Activated CD8-positive, alpha-beta memory T cell treated with anti-CD3 and anti-CD28 coated beads, Interleukin-2, amount 10 ng/mL, durations not matched to agents 7 days and 5 days (primary cell): ENCODE data around the gene FASTKD1. TPM values are rescaled to one million over a fixed set of nuclear protein-coding genes. Genes with fewer than 3 reads are reported as not detected.
A peak's percentile ranks its signal among the peaks of the same experiment; 100 is the strongest.
"Not testable (repeated sequence)": the region's sequence is repeated elsewhere in the genome, so short reads cannot be mapped to it uniquely, and the experiment has no call there.

Source experiments
- ATAC-seq: fragments of 150-1000 bp; cut with Tn5 transposase; one replicate; pipeline ENCODE4 v1.10.0; 2021; ENCODE audit warnings: moderate library complexity
- CTCF ChIA-PET: fragments of 350-600 bp; sonication (Branson Sonifier 250); formaldehyde crosslinking; loops from one replicate; lab custom pipeline; 2021; ENCODE audit warnings: antibody characterized with exemption; lab: Charles Lee
- DNase-seq: peaks from one replicate; pipeline ENCODE4 v3.0.0-alpha.2; 2020
- H3K27ac Mint-ChIP-seq: one replicate; pipeline ENCODE4 v1.8.0; 2021; ENCODE audit warnings: mild to moderate bottlenecking, mixed read lengths
- H3K27me3 Mint-ChIP-seq: one replicate; pipeline ENCODE4 v1.8.0; 2021; ENCODE audit warnings: mixed read lengths
- H3K36me3 Mint-ChIP-seq: one replicate; pipeline ENCODE4 v1.8.0; 2021; ENCODE audit warnings: mild to moderate bottlenecking, mixed read lengths
- H3K4me1 Mint-ChIP-seq: one replicate; pipeline ENCODE4 v1.8.0; 2021; ENCODE audit warnings: mixed read lengths
- H3K4me3 Mint-ChIP-seq: one replicate; pipeline ENCODE4 v1.8.0; 2021; ENCODE audit warnings: mild to moderate bottlenecking, moderate library complexity, mixed read lengths
- H3K9me3 Mint-ChIP-seq: one replicate; pipeline ENCODE4 v1.8.0; 2022; ENCODE audit warnings: low read depth, mixed read lengths
- total RNA-seq, 2 experiments: library from RNA; stranded (reverse); gene quantifications; one replicate each; pipeline ENCODE4 v1.2.3, GENCODE V29; 2021

FASTKD1 gene
- total RNA-seq, 2 experiments from 2014 or later, result 45.2 to 48.9 TPM

GRCh38 chr2:169562519-169562918 lies 11.1 kb downstream of the FASTKD1 start:
- Mint-ChIP-seq H3K36me3 (peaks cover 43% of the 10 kb centered on the region), H3K4me1 (no peaks in the 10 kb centered on the region), H3K27me3 (no peaks in the 10 kb centered on the region), H3K4me3 (no peak overlapping the region), H3K9me3 (peaks cover 2% of the 10 kb centered on the region), H3K27ac (no peak overlapping the region)
- ATAC-seq (peak; percentile 36), DNase-seq (no peak)
- CTCF ChIA-PET, result interaction anchor here (0.7 to 1.3 kb wide), 5 partner anchors 9 to 262 kb away, joined by 3 to 4 read pairs (median 3); no protein-coding TSS in a partner anchor

GRCh38 chr2:169562084-169562483 lies 11.6 kb downstream of the FASTKD1 start:
- not testable (repeated sequence) for H3K27me3 Mint-ChIP-seq, H3K4me1 Mint-ChIP-seq, H3K4me3 Mint-ChIP-seq, H3K9me3 Mint-ChIP-seq, ATAC-seq, DNase-seq, H3K27ac Mint-ChIP-seq
- H3K36me3 Mint-ChIP-seq, result peaks cover 41% of the 10 kb centered on the region
- CTCF ChIA-PET, result interaction anchor here (1.0 to 1.3 kb wide), 2 partner anchors 43 to 101 kb away, joined by 3 read pairs; no protein-coding TSS in a partner anchor

- no peak overlapping the region for H3K4me3 Mint-ChIP-seq
- ATAC-seq (no peak), DNase-seq (no peak)
- H3K9me3 Mint-ChIP-seq, result peaks cover 2% of the 10 kb centered on the region
- H3K27me3 Mint-ChIP-seq, result no peaks in the 10 kb centered on the region
- no peak overlapping the region for H3K27ac Mint-ChIP-seq
- H3K4me1 Mint-ChIP-seq, result no peaks in the 10 kb centered on the region
- CTCF ChIA-PET, result no interaction called here
- H3K36me3 Mint-ChIP-seq, result peaks cover 41% of the 10 kb centered on the region
These were observed 12.3 kb downstream of the FASTKD1 start for GRCh38 chr2:169561364-169561763.

- no peak for ATAC-seq
- Mint-ChIP-seq H3K27ac (no peak overlapping the region), H3K9me3 (no peaks in the 10 kb centered on the region), H3K4me3 (no peak overlapping the region), H3K4me1 (peaks cover 5% of the 10 kb centered on the region), H3K27me3 (no peaks in the 10 kb centered on the region), H3K36me3 (peaks cover 26% of the 10 kb centered on the region)
- no peak for DNase-seq
- CTCF ChIA-PET, result no interaction called here
These were observed 26.9 kb downstream of the FASTKD1 start for GRCh38 chr2:169546756-169547155.

GRCh38 chr2:169542433-169542832 lies 31.2 kb downstream of the FASTKD1 start:
- ATAC-seq, result no peak
- Mint-ChIP-seq H3K4me3 (no peak overlapping the region), H3K27me3 (no peaks in the 10 kb centered on the region), H3K9me3 (no peaks in the 10 kb centered on the region), H3K27ac (no peak overlapping the region), H3K4me1 (peaks cover 5% of the 10 kb centered on the region), H3K36me3 (peaks cover 28% of the 10 kb centered on the region)
- CTCF ChIA-PET, result interaction anchor here (1.7 kb wide), 1 partner anchor 14 kb away, joined by 5 read pairs; no protein-coding TSS in a partner anchor
- no peak for DNase-seq

- CTCF ChIA-PET, result no interaction called here
- H3K4me3 Mint-ChIP-seq, result no peak overlapping the region
- H3K4me1 Mint-ChIP-seq, result no peaks in the 10 kb centered on the region
- no peak overlapping the region for H3K27ac Mint-ChIP-seq
- H3K27me3 Mint-ChIP-seq, result no peaks in the 10 kb centered on the region
- ATAC-seq (no peak), DNase-seq (no peak)
- no peaks in the 10 kb centered on the region for H3K9me3 Mint-ChIP-seq
- H3K36me3 Mint-ChIP-seq, result peaks cover 18% of the 10 kb centered on the region
These were observed 33.5 kb downstream of the FASTKD1 start for GRCh38 chr2:169540146-169540545.

GRCh38 chr2:169539460-169539859 lies 34.2 kb downstream of the FASTKD1 start:
- not testable (repeated sequence) for H3K9me3 Mint-ChIP-seq, ATAC-seq, DNase-seq, H3K27me3 Mint-ChIP-seq, H3K4me3 Mint-ChIP-seq, H3K4me1 Mint-ChIP-seq, H3K27ac Mint-ChIP-seq
- H3K36me3 Mint-ChIP-seq, result peaks cover 18% of the 10 kb centered on the region
- CTCF ChIA-PET, result interaction anchor here (1.1 kb wide), 1 partner anchor 106 kb away, joined by 3 read pairs; no protein-coding TSS in a partner anchor

GRCh38 chr2:169528271-169528701 lies 45.4 kb downstream of the FASTKD1 start:
- Mint-ChIP-seq H3K27ac (no peak overlapping the region), H3K9me3 (no peaks in the 10 kb centered on the region), H3K27me3 (no peaks in the 10 kb centered on the region), H3K4me3 (no peak overlapping the region), H3K36me3 (peaks cover 14% of the 10 kb centered on the region), H3K4me1 (no peaks in the 10 kb centered on the region)
- DNase-seq (peak; percentile 83), ATAC-seq (peak; percentile 93)
- CTCF ChIA-PET, result interaction anchor here (0.5 to 1.8 kb wide), 23 partner anchors 9 to 400 kb away, joined by 3 to 8 read pairs (median 3); partner anchors contain the start of genes BBS5, FASTKD1 and KLHL23

- H3K4me3 Mint-ChIP-seq, result no peak overlapping the region
- no peak overlapping the region for H3K27ac Mint-ChIP-seq
- no peaks in the 10 kb centered on the region for H3K4me1 Mint-ChIP-seq
- CTCF ChIA-PET, result no interaction called here
- H3K9me3 Mint-ChIP-seq, result no peaks in the 10 kb centered on the region
- DNase-seq, result no peak
- no peaks in the 10 kb centered on the region for H3K27me3 Mint-ChIP-seq
- no peak for ATAC-seq
- peaks cover 13% of the 10 kb centered on the region for H3K36me3 Mint-ChIP-seq
These were observed 47.2 kb downstream of the FASTKD1 start for GRCh38 chr2:169526451-169526850.

GRCh38 chr2:169525434-169525833 lies 48.2 kb downstream of the FASTKD1 start:
- H3K4me3 Mint-ChIP-seq, result no peak overlapping the region
- no peaks in the 10 kb centered on the region for H3K4me1 Mint-ChIP-seq
- no peaks in the 10 kb centered on the region for H3K27me3 Mint-ChIP-seq
- peaks cover 10% of the 10 kb centered on the region for H3K36me3 Mint-ChIP-seq
- CTCF ChIA-PET, result interaction anchor here (0.6 to 1.5 kb wide), 2 partner anchors 220 to 416 kb away, joined by 3 to 4 read pairs; no protein-coding TSS in a partner anchor
- H3K27ac Mint-ChIP-seq, result no peak overlapping the region
- DNase-seq (no peak), ATAC-seq (no peak)
- no peaks in the 10 kb centered on the region for H3K9me3 Mint-ChIP-seq

- H3K4me3 Mint-ChIP-seq, result no peak overlapping the region
- DNase-seq, result no peak
- no peaks in the 10 kb centered on the region for H3K27me3 Mint-ChIP-seq
- no peak overlapping the region for H3K27ac Mint-ChIP-seq
- no peak for ATAC-seq
- no peaks in the 10 kb centered on the region for H3K9me3 Mint-ChIP-seq
- no peaks in the 10 kb centered on the region for H3K4me1 Mint-ChIP-seq
- CTCF ChIA-PET, result interaction anchor here (0.6 kb wide), 1 partner anchor 163 kb away, joined by 3 read pairs; no protein-coding TSS in a partner anchor
- peaks cover under 1% of the 10 kb centered on the region for H3K36me3 Mint-ChIP-seq
These were observed 50.0 kb downstream of the FASTKD1 start for GRCh38 chr2:169523681-169524080.

GRCh38 chr2:169520896-169521295 lies 52.8 kb downstream of the FASTKD1 start:
- no peaks in the 10 kb centered on the region for H3K36me3 Mint-ChIP-seq
- H3K4me3 Mint-ChIP-seq, result no peak overlapping the region
- no peaks in the 10 kb centered on the region for H3K9me3 Mint-ChIP-seq
- H3K27ac Mint-ChIP-seq, result no peak overlapping the region
- ATAC-seq, result no peak
- no peaks in the 10 kb centered on the region for H3K27me3 Mint-ChIP-seq
- DNase-seq, result no peak
- no peaks in the 10 kb centered on the region for H3K4me1 Mint-ChIP-seq
- CTCF ChIA-PET, result interaction anchor here (1.5 kb wide), 1 partner anchor 11 kb away, joined by 3 read pairs; the partner anchor contains the start of gene KLHL41

- H3K4me1 Mint-ChIP-seq, H3K36me3 Mint-ChIP-seq, DNase-seq, H3K27me3 Mint-ChIP-seq, H3K4me3 Mint-ChIP-seq, H3K27ac Mint-ChIP-seq, ATAC-seq, H3K9me3 Mint-ChIP-seq: not testable (repeated sequence)
- CTCF ChIA-PET, result interaction anchor here (0.9 kb wide), 1 partner anchor 11 kb away, joined by 3 read pairs; no protein-coding TSS in a partner anchor
These were observed 57.1 kb downstream of the FASTKD1 start for GRCh38 chr2:169516488-169516995.

- CTCF ChIA-PET, ATAC-seq, H3K27me3 Mint-ChIP-seq, DNase-seq, H3K36me3 Mint-ChIP-seq, H3K27ac Mint-ChIP-seq, H3K4me1 Mint-ChIP-seq, H3K4me3 Mint-ChIP-seq, H3K9me3 Mint-ChIP-seq: not testable (repeated sequence)
These were observed 58.9 kb downstream of the FASTKD1 start for GRCh38 chr2:169514758-169515157.
